ENCODE measurements around the gene VAV2.

DNA sequence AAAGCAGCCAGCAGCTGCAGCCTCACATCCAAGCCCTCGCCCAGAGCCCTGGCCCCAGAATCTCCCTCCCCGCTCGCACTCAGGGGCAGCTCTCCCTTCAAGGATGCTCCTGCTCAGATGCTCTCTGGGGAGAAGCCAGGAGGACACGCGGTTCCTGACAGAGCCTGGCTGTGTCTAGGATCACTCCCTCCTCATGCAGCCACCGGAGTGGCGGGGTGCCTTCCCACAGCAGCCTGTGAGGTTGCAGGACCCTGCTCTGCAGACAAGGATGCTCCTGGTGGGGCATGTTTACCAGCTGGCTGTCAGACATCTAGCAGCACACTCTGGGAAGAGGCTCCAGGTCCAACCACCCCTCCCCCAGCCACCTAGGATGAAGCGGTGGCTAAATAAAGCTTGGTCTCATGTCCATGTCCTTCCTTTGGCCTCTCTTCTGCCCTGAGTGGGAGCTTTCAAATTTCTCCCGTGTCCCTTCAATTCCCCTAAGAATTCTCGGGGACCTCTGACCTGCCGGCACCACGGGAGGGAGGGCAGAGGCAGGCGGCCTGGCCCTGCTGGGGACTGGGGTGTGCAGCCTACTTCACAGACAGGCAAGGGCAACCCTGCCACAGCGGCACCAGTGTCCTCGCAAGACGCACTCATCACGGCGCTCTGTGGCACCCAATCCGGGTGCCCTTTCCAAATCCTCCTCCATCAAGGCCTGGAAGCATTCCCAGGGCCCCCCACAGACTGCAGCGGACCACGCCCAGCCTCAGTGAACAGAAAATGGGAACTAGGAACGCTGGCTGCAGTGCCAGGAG is 165.6 kb downstream of the VAV2 start:
- TF ChIP-seq, protein P1, sequence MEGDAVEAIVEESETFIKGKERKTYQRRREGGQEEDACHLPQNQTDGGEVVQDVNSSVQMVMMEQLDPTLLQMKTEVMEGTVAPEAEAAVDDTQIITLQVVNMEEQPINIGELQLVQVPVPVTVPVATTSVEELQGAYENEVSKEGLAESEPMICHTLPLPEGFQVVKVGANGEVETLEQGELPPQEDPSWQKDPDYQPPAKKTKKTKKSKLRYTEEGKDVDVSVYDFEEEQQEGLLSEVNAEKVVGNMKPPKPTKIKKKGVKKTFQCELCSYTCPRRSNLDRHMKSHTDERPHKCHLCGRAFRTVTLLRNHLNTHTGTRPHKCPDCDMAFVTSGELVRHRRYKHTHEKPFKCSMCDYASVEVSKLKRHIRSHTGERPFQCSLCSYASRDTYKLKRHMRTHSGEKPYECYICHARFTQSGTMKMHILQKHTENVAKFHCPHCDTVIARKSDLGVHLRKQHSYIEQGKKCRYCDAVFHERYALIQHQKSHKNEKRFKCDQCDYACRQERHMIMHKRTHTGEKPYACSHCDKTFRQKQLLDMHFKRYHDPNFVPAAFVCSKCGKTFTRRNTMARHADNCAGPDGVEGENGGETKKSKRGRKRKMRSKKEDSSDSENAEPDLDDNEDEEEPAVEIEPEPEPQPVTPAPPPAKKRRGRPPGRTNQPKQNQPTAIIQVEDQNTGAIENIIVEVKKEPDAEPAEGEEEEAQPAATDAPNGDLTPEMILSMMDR (IDR thresholded peaks at IDR 0.05), result no peak
- TF ChIP-seq POLR2A (IDR thresholded peaks at IDR 0.05), result no peak

Data from heart left ventricle (tissue), 13 donors.